Ishikawa (cell line): ENCODE results near the gene TPK1.

Experiments
- CEBPB ChIP-seq: IDR thresholded peaks from 2 replicates; pipeline ENCODE4 v1.6.1; 2012
- ZBTB7A ChIP-seq: IDR thresholded peaks from 2 replicates; pipeline ENCODE4 v1.6.1; 2012; ENCODE audit warnings: low read depth

- TF ChIP-seq ZBTB7A (no peak), CEBPB (no peak)
Measured at GRCh38 chr7:144670218-144670617, 165.6 kb downstream of the TPK1 start.
